Measurements from ENCODE around the gene MMP25.

MMP25 gene

GRCh38 chr16:3085868-3086595 is 39.7 kb downstream of the MMP25 start:
- Histone ChIP-seq H3K27me3 (ENCODE audit: insufficient read depth, poor library complexity, severe bottlenecking) (no peaks in the 10 kb centered on the region), H3K9me3 (ENCODE audit: severe bottlenecking) (no peaks in the 10 kb centered on the region), H3K4me1 (ENCODE audit: insufficient read depth, poor library complexity, severe bottlenecking) (no peaks in the 10 kb centered on the region), H3K4me3 (ENCODE audit: severe bottlenecking) (no peak overlapping the region), H3K27ac (ENCODE audit: poor library complexity, severe bottlenecking) (no peak overlapping the region), H3K36me3 (ENCODE audit: low read depth) (no peaks in the 10 kb centered on the region)
- ATAC-seq (ENCODE audit: low read depth) (no peak), DNase-seq (ENCODE audit: low spot score) (peak; percentile 37)
- no peak for TF ChIP-seq CTCF (IDR thresholded peaks at IDR 0.05; ENCODE audit: poor library complexity, severe bottlenecking)

- H3K4me3 ChIP-seq (ENCODE audit: severe bottlenecking) = no peak overlapping the region
- no peaks in the 10 kb centered on the region for H3K4me1 ChIP-seq (ENCODE audit: insufficient read depth, poor library complexity, severe bottlenecking)
- ATAC-seq (ENCODE audit: low read depth) (no peak; the same call in 2 of the 3 replicates), DNase-seq (ENCODE audit: low spot score) (peak; percentile 35)
- TF ChIP-seq CTCF (IDR thresholded peaks at IDR 0.05; ENCODE audit: poor library complexity, severe bottlenecking) = no peak
- no peaks in the 10 kb centered on the region for H3K27me3 ChIP-seq (ENCODE audit: insufficient read depth, poor library complexity, severe bottlenecking)
- no peak overlapping the region for H3K27ac ChIP-seq (ENCODE audit: poor library complexity, severe bottlenecking)
- no peaks in the 10 kb centered on the region for H3K36me3 ChIP-seq (ENCODE audit: low read depth)
- no peaks in the 10 kb centered on the region for H3K9me3 ChIP-seq (ENCODE audit: severe bottlenecking)
Observed at GRCh38 chr16:3086596-3087242, 40.4 kb downstream of the MMP25 start.

DNA sequence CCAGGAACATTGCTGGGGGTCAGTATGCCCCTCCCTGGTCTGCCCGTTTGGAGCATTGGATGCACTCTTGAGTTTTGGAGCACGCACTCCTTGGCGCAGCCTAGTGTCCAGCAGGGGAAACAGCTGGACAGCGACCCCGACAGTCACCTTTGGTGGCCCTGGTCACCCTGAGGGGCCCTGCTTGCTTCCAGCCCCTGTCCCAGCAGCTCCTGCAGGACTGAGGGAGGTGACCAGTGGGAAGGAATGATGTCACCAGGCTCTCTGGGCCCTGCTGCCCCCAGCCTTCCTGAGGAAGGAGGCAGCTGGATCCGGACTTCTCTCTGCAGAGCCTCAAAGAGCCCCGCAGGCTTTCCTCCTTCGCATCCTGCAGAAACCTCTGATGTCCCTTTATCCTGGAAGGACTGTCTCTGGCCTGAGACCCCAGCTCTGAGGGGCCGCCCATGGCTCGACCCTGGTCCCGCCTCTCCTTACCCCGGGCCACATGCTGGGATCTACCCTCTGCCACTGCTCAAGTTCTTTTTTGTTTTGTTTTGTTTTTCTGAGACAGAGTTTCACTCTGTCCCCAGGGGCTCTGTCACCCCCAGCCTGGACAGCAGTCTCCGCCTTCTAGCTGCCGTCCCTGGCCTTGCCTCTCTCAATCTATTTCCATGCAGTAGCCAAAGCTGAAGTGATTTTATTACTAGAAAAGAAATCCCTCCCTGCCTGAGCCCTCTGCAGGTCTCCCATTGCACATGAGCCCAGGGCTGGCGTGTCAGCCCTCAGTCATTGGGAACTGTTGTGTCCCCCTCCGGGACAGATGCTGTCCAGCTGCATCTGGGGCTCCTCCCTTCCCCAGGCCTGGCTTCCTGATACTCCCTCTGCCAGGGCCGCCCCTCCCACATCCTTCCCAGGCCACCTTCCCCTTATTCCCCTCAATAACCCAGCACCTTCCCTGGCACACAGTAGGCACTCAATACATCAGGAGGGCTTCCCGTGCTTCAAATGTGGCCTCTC is 41.2 kb downstream of the MMP25 start:
- H3K27me3 ChIP-seq (ENCODE audit: insufficient read depth, poor library complexity, severe bottlenecking) = no peaks in the 10 kb centered on the region
- H3K9me3 ChIP-seq (ENCODE audit: severe bottlenecking) = no peaks in the 10 kb centered on the region
- DNase-seq (ENCODE audit: low spot score) (no peak), ATAC-seq (ENCODE audit: low read depth) (no peak)
- H3K4me3 ChIP-seq (ENCODE audit: severe bottlenecking) = no peak overlapping the region
- no peaks in the 10 kb centered on the region for H3K36me3 ChIP-seq (ENCODE audit: low read depth)
- no peak for TF ChIP-seq CTCF (IDR thresholded peaks at IDR 0.05; ENCODE audit: poor library complexity, severe bottlenecking)
- H3K4me1 ChIP-seq (ENCODE audit: insufficient read depth, poor library complexity, severe bottlenecking) = no peaks in the 10 kb centered on the region
- no peak overlapping the region for H3K27ac ChIP-seq (ENCODE audit: poor library complexity, severe bottlenecking)

DNA sequence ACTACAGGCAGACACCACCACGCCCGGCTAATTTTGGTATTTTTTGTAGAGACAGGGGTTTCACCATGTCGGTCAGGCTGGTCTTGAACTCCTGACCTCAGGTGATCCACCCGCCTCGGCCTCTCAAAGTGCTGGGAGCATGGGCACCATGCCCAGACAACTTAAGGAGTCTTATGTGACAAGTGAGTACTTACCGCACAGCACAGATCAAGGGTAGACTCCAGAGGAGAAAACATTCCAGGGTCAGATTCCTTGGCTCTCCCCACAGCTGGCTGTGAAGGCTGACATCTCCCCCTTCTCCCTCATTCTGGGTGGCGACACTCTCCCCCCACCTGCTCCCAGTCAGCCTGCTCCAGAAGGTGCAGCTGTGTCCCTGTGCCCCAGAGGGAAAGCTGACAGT is 42.1 kb downstream of the MMP25 start:
- Histone ChIP-seq H3K27me3 (ENCODE audit: insufficient read depth, poor library complexity, severe bottlenecking) (no peaks in the 10 kb centered on the region), H3K36me3 (ENCODE audit: low read depth) (no peaks in the 10 kb centered on the region), H3K27ac (ENCODE audit: poor library complexity, severe bottlenecking) (no peak overlapping the region), H3K4me1 (ENCODE audit: insufficient read depth, poor library complexity, severe bottlenecking) (no peaks in the 10 kb centered on the region), H3K4me3 (ENCODE audit: severe bottlenecking) (no peak overlapping the region), H3K9me3 (ENCODE audit: severe bottlenecking) (no peaks in the 10 kb centered on the region)
- DNase-seq (ENCODE audit: low spot score) (no peak), ATAC-seq (ENCODE audit: low read depth) (no peak)
- TF ChIP-seq CTCF (IDR thresholded peaks at IDR 0.05; ENCODE audit: poor library complexity, severe bottlenecking) = no peak

Measured in RWPE2 (cell line).